H9 (cell line): ENCODE data around the gene CCSER1. TPM values are rescaled to one million over a fixed set of nuclear protein-coding genes. Genes with fewer than 3 reads are reported as not detected.

Experiments
- DNase-seq: peaks from one replicate; pipeline ENCODE4 v3.0.0-alpha.2; 2017
- H2AFZ ChIP-seq: one replicate; pipeline ENCODE4 v1.6.1; 2013; ENCODE audit warnings: mild to moderate bottlenecking, low read length, control low read depth, moderate library complexity
- H2AK5ac ChIP-seq: 2 replicates; pipeline ENCODE4 v1.6.1; 2013; ENCODE audit warnings: low read length, control low read depth, mixed read lengths; ENCODE audit not compliant: insufficient read length
- H2BK120ac ChIP-seq: one replicate; pipeline ENCODE4 v1.6.1; 2013; ENCODE audit warnings: low read depth, mild to moderate bottlenecking, low read length, control low read depth, inconsistent platforms; ENCODE audit not compliant: poor library complexity, severe bottlenecking
- H2BK12ac ChIP-seq: 2 replicates; pipeline ENCODE4 v1.6.1; 2013; ENCODE audit warnings: low read length, control low read depth, mixed read lengths, low read depth; ENCODE audit not compliant: insufficient read length
- H2BK15ac ChIP-seq: 2 replicates; pipeline ENCODE4 v1.6.1; 2013; ENCODE audit warnings: low read depth, low read length, control low read depth
- H2BK20ac ChIP-seq: one replicate; pipeline ENCODE4 v1.6.1; 2013; ENCODE audit warnings: low read depth, mild to moderate bottlenecking, low read length, control low read depth, inconsistent platforms; ENCODE audit not compliant: poor library complexity, severe bottlenecking
- H2BK5ac ChIP-seq: 2 replicates; pipeline ENCODE4 v1.6.1; 2013; ENCODE audit warnings: low read length, control low read depth, mixed read lengths; ENCODE audit not compliant: insufficient read length
- H3K14ac ChIP-seq: 2 replicates; pipeline ENCODE4 v1.6.1; 2013; ENCODE audit warnings: low read length, control low read depth; ENCODE audit not compliant: insufficient read depth
- H3K18ac ChIP-seq: 2 replicates; pipeline ENCODE4 v1.6.1; 2013; ENCODE audit warnings: low read depth, mild to moderate bottlenecking, mixed read lengths, low read length, control low read depth; ENCODE audit not compliant: insufficient read length
- H3K23ac ChIP-seq: 2 replicates; pipeline ENCODE4 v1.6.1; 2013; ENCODE audit warnings: low read length, control low read depth, mixed read lengths, low read depth; ENCODE audit not compliant: insufficient read length
- H3K23me2 ChIP-seq: 2 replicates; pipeline ENCODE4 v1.6.1; 2013; ENCODE audit warnings: low read depth, mild to moderate bottlenecking, mixed read lengths, low read length, control low read depth; ENCODE audit not compliant: insufficient read length, poor library complexity, severe bottlenecking
- H3K27ac ChIP-seq: 2 replicates; pipeline ENCODE4 v1.5.1; 2013; ENCODE audit warnings: low read length, control low read depth, mixed read lengths, low read depth; ENCODE audit not compliant: insufficient read length
- H3K27me3 ChIP-seq: 2 replicates; pipeline ENCODE4 v1.6.1; 2013; ENCODE audit warnings: low read length, control low read depth, inconsistent platforms; ENCODE audit not compliant: insufficient read depth
- H3K4ac ChIP-seq: 2 replicates; pipeline ENCODE4 v1.6.1; 2013; ENCODE audit warnings: low read depth, mild to moderate bottlenecking, control low read depth, inconsistent platforms, low read length, moderate library complexity
- H3K4me1 ChIP-seq: 2 replicates; pipeline ENCODE4 v1.6.1; 2013; ENCODE audit warnings: low read length, control low read depth, inconsistent platforms; ENCODE audit not compliant: insufficient read depth
- H3K4me2 ChIP-seq: 2 replicates; pipeline ENCODE4 v1.6.1; 2013; ENCODE audit warnings: low read length, control low read depth, mixed read lengths; ENCODE audit not compliant: insufficient read length, insufficient read depth
- H3K56ac ChIP-seq: 2 replicates; pipeline ENCODE4 v1.6.1; 2013; ENCODE audit warnings: low read depth, mild to moderate bottlenecking, mixed read lengths, low read length, control low read depth; ENCODE audit not compliant: insufficient read length
- H3K79me1 ChIP-seq: 2 replicates; pipeline ENCODE4 v1.6.1; 2013; ENCODE audit warnings: low read depth, mild to moderate bottlenecking, moderate library complexity, low read length, control low read depth, inconsistent platforms; ENCODE audit not compliant: insufficient read depth, poor library complexity, severe bottlenecking
- H3K79me2 ChIP-seq: 2 replicates; pipeline ENCODE4 v1.6.1; 2013; ENCODE audit warnings: low read length, control low read depth, inconsistent platforms; ENCODE audit not compliant: insufficient read depth
- H3K9ac ChIP-seq: 2 replicates; pipeline ENCODE4 v1.6.1; 2013; ENCODE audit warnings: low read length, control low read depth, mixed read lengths; ENCODE audit not compliant: insufficient read length; ENCODE audit errors: extremely low read depth
- H3K9me3 ChIP-seq: one replicate; pipeline ENCODE4 v1.6.1; 2013; ENCODE audit warnings: low read depth, low read length, inconsistent platforms; ENCODE audit not compliant: control insufficient read depth
- H3T11ph ChIP-seq: one replicate; pipeline ENCODE4 v1.6.1; 2013; ENCODE audit warnings: mild to moderate bottlenecking, low read length, control low read depth, inconsistent platforms
- H4K20me1 ChIP-seq: one replicate; pipeline ENCODE4 v1.6.1; 2013; ENCODE audit not compliant: control insufficient read depth, insufficient read length, insufficient read depth
- H4K5ac ChIP-seq: 2 replicates; pipeline ENCODE4 v1.6.1; 2013; ENCODE audit warnings: low read depth, mild to moderate bottlenecking, mixed read lengths, low read length, control low read depth; ENCODE audit not compliant: insufficient read length
- H4K8ac ChIP-seq: replicated peaks from 2 replicates; pipeline ENCODE4 v1.6.1; 2013; ENCODE audit warnings: low read length, control low read depth, mixed read lengths, low read depth; ENCODE audit not compliant: insufficient read length
- H4K91ac ChIP-seq: 2 replicates; pipeline ENCODE4 v1.6.1; 2013; ENCODE audit warnings: low read depth, mild to moderate bottlenecking, moderate library complexity, mixed read lengths, low read length, control low read depth; ENCODE audit not compliant: insufficient read length
- H3K27ac Mint-ChIP-seq, 3 experiments: 2 replicates in 2 of 3; 3 replicates in 1 of 3; pipeline ENCODE4 v1.8.0; 2020 to 2021; ENCODE audit warnings: mixed read lengths in 3 of 3, mild to moderate bottlenecking in 1 of 3, moderate library complexity in 1 of 3
- H3K27me3 Mint-ChIP-seq: 2 replicates; pipeline ENCODE4 v1.8.0; 2021; ENCODE audit warnings: low read depth, mild to moderate bottlenecking, moderate library complexity, mixed read lengths
- H3K36me3 Mint-ChIP-seq, 3 experiments: 2 replicates in 2 of 3; 3 replicates in 1 of 3; pipeline ENCODE4 v1.8.0; 2020 to 2021; ENCODE audit warnings: low read depth in 3 of 3, mixed read lengths in 3 of 3; ENCODE audit not compliant: insufficient read depth in 1 of 3
- H3K4me1 Mint-ChIP-seq, 2 experiments: 2 replicates each; pipeline ENCODE4 v1.8.0; 2020; ENCODE audit warnings: mixed read lengths in 2 of 2
- H3K4me3 Mint-ChIP-seq, 2 experiments: 2 replicates in 1 of 2; 3 replicates in 1 of 2; pipeline ENCODE4 v1.8.0; 2020 to 2021; ENCODE audit warnings: mild to moderate bottlenecking in 2 of 2, mixed read lengths in 2 of 2, moderate library complexity in 1 of 2
- H3K9me3 Mint-ChIP-seq, 2 experiments: 2 replicates in 1 of 2; 3 replicates in 1 of 2; pipeline ENCODE4 v1.8.0; 2020; ENCODE audit warnings: mild to moderate bottlenecking in 2 of 2, mixed read lengths in 2 of 2, moderate library complexity in 1 of 2
- CTCF ChIP-seq: fragments of 200-600 bp; sonication (generic); conservative IDR thresholded peaks from 3 replicates; pipeline ENCODE4 v1.8.0; 2021; ENCODE audit warnings: antibody characterized with exemption, mild to moderate bottlenecking
- WGBS: extraction: QIAGEN DNeasy Blood & Tissue Kit; methylation state at CpG from one replicate; pipeline ENCODE4 v1.1.7; 2013; ENCODE audit warnings: missing lambda C conversion rate, low lambda C conversion rate, mixed read lengths; ENCODE audit not compliant: insufficient read length; ENCODE audit errors: extremely low coverage; 5-methylcytosine and 5-hydroxymethylcytosine counted together
- total RNA-seq: library from RNA; stranded (reverse); gene quantifications from 2 replicates; pipeline ENCODE4 v1.2.1, GENCODE V29; 2021

CCSER1 gene
- total RNA-seq, 1 experiment from 2014 or later, result 0.37 TPM

GRCh38 chr4:90960840-90961239 lies 833.6 kb downstream of the CCSER1 start:
- TF ChIP-seq CTCF, result peak; percentile 49
- Histone ChIP-seq H4K91ac (no peak overlapping the region), H2BK20ac (no peak overlapping the region), H2BK12ac (no peak overlapping the region), H2BK5ac (no peak overlapping the region), H4K8ac (no peak overlapping the region), H3K4me2 (no peak overlapping the region), H3K4me1 (no peaks in the 10 kb centered on the region), H3K9me3 (no peaks in the 10 kb centered on the region), H3K18ac (no peak overlapping the region), H3T11ph (no peak overlapping the region), H3K14ac (no peak overlapping the region), H3K79me2 (no peaks in the 10 kb centered on the region), H3K23me2 (no peaks in the 10 kb centered on the region), H3K79me1 (no peaks in the 10 kb centered on the region), H2AFZ (no peak overlapping the region), H2BK15ac (no peak overlapping the region), H3K9ac (no peak overlapping the region), H2AK5ac (no peak overlapping the region), H3K23ac (no peak overlapping the region), H3K56ac (no peak overlapping the region), H4K5ac (no peak overlapping the region), H3K27ac (no peak overlapping the region), H3K27me3 (no peaks in the 10 kb centered on the region), H4K20me1 (no peaks in the 10 kb centered on the region), H2BK120ac (no peak overlapping the region), H3K4ac (no peak overlapping the region)
- WGBS, result no CpG with 5 or more reads among the region's 1 CpG
- Mint-ChIP-seq H3K4me3 (no peak overlapping the region), H3K36me3 (no peaks in the 10 kb centered on the region; a peak in 1 of 7 replicates), H3K4me1 (peaks cover 0 to 5% of the 10 kb centered on the region in 2 experiments; a peak in 2 of 4 replicates), H3K27ac (no peak overlapping the region), H3K27me3 (no peaks in the 10 kb centered on the region), H3K9me3 (no peaks in the 10 kb centered on the region)
- DNase-seq, result no peak
